Endothelial cell of umbilical vein (primary cell): ENCODE results near the gene CTXND1. TPM values are rescaled to one million over a fixed set of nuclear protein-coding genes. Genes with fewer than 3 reads are reported as not detected.

Experiments
- BruUV-seq: library from RNA; stranded (reverse); fragments of 400-500 nt; replicated peaks from 2 replicates; lab custom pipeline; 2021; lab: Mats Ljungman, UMichigan
- CTCF ChIA-PET: fragments of 300-600, 350-600 bp; sonication (Branson Sonifier 250); formaldehyde crosslinking; loops from one replicate; lab custom pipeline; 2021; ENCODE audit warnings: antibody characterized with exemption, inconsistent platforms; lab: Charles Lee
- POLR2A ChIA-PET: fragments of 300-600, 350-600 bp; sonication (Branson Sonifier 250); formaldehyde crosslinking; loops from one replicate; lab custom pipeline; 2021; ENCODE audit warnings: antibody characterized with exemption, inconsistent platforms; lab: Charles Lee
- DNase-seq: peaks from one replicate; pipeline ENCODE4 v3.0.0-alpha.2; 2011; ENCODE audit warnings: low read depth, low spot score
- FAIRE-seq: peaks from 2 replicates; lab custom pipeline; 2011; peaks lifted over from hg19 to GRCh38; lab: Jason Lieb, UNC
- H2AFZ ChIP-seq: 2 replicates; pipeline ENCODE4 v1.6.0; 2012; ENCODE audit warnings: low read depth, low read length, control low read depth, inconsistent platforms
- H3K27ac ChIP-seq: 2 replicates; pipeline ENCODE4 v1.5.1; 2011; ENCODE audit warnings: low read depth, mild to moderate bottlenecking, control low read depth, low read length, moderate library complexity; ENCODE audit not compliant: insufficient read depth
- H3K27me3 ChIP-seq, 2 experiments: 2 replicates each; pipeline versions ENCODE4 v1.6.0 to v1.6.1; 2011; ENCODE audit warnings: low read length in 2 of 2, mixed read lengths in 1 of 2; ENCODE audit not compliant: control insufficient read depth in 2 of 2, insufficient read depth in 2 of 2
- H3K36me3 ChIP-seq, 2 experiments: 2 replicates in 1 of 2; 3 replicates in 1 of 2; pipeline ENCODE4 v1.5.1; 2011; ENCODE audit warnings: low read length in 2 of 2, mild to moderate bottlenecking in 1 of 2, moderate library complexity in 1 of 2; ENCODE audit not compliant: control insufficient read depth in 2 of 2, insufficient read depth in 2 of 2; ENCODE audit errors: extremely low read depth in 1 of 2
- H3K4me1 ChIP-seq: 3 replicates; pipeline ENCODE4 v1.5.1; 2011; ENCODE audit warnings: mild to moderate bottlenecking, low read length; ENCODE audit not compliant: control insufficient read depth, insufficient read depth; ENCODE audit errors: extremely low read depth
- H3K4me2 ChIP-seq: 2 replicates; pipeline ENCODE4 v1.6.1; 2011; ENCODE audit warnings: low read length, control low read depth, mixed read lengths; ENCODE audit not compliant: insufficient read depth
- H3K4me3 ChIP-seq, 3 experiments: fragments of 200-600 bp in 1 of 3; sonication (generic), shearing (Covaris generic) in 1 of 3; replicated peaks in 1 of 3; 2 replicates each; pipeline ENCODE4 v1.5.1; 2011 to 2016; ENCODE audit warnings: control low read depth in 3 of 3, low read length in 3 of 3, mild to moderate bottlenecking in 2 of 3, inconsistent platforms in 1 of 3, low read depth in 1 of 3, moderate library complexity in 1 of 3; ENCODE audit not compliant: insufficient read depth in 1 of 3
- H3K79me2 ChIP-seq: 2 replicates; pipeline ENCODE4 v1.6.0; 2012; ENCODE audit warnings: low read length, inconsistent platforms; ENCODE audit not compliant: control insufficient read depth, insufficient read depth
- H3K9ac ChIP-seq: replicated peaks from 2 replicates; pipeline ENCODE3; 2011; ENCODE audit warnings: low read length, control low read depth; ENCODE audit not compliant: insufficient read depth; ENCODE audit errors: extremely low read depth
- H3K9me1 ChIP-seq: replicated peaks from 3 replicates; pipeline ENCODE4 v1.6.0; 2011; ENCODE audit warnings: mild to moderate bottlenecking, low read length; ENCODE audit not compliant: control insufficient read depth, insufficient read depth; ENCODE audit errors: extremely low read depth
- H3K9me3 ChIP-seq: replicated peaks from 2 replicates; pipeline ENCODE4 v1.5.1; 2012; ENCODE audit warnings: low read length, inconsistent platforms; ENCODE audit not compliant: control insufficient read depth, insufficient read depth
- H4K20me1 ChIP-seq: replicated peaks from 2 replicates; pipeline ENCODE3; 2011; ENCODE audit warnings: mild to moderate bottlenecking, low read length; ENCODE audit not compliant: control insufficient read depth, insufficient read depth; ENCODE audit errors: extremely low read depth
- CTCF ChIP-seq, 2 donors: IDR thresholded peaks; 1 replicate in 1 of 2; 2 replicates in 1 of 2; pipeline ENCODE4 v1.5.1; 2011; ENCODE audit warnings: low read length in 2 of 2, mild to moderate bottlenecking in 2 of 2, moderate library complexity in 2 of 2, control low read depth in 1 of 2, inconsistent platforms in 1 of 2, low read depth in 1 of 2; ENCODE audit not compliant: insufficient read depth in 1 of 2; ENCODE audit errors: extremely low read depth in 1 of 2
- EZH2 ChIP-seq: IDR thresholded peaks from 2 replicates; pipeline ENCODE4 v1.6.1; 2012; ENCODE audit warnings: borderline replicate concordance, low read depth, mild to moderate bottlenecking, moderate library complexity, low read length, inconsistent platforms; ENCODE audit not compliant: severe bottlenecking
- FOS ChIP-seq: IDR thresholded peaks from 2 replicates; pipeline ENCODE4 v1.6.1; 2011; ENCODE audit warnings: mild to moderate bottlenecking, low read length, moderate library complexity, borderline replicate concordance; ENCODE audit not compliant: insufficient read depth
- GATA2 ChIP-seq: IDR thresholded peaks from 2 replicates; pipeline ENCODE4 v1.7.0; 2011; ENCODE audit warnings: low read depth, mild to moderate bottlenecking, moderate library complexity, mixed read lengths, low read length; ENCODE audit not compliant: insufficient read length, insufficient read depth
- JUN ChIP-seq: IDR thresholded peaks from 2 replicates; pipeline ENCODE4 v1.6.1; 2011; ENCODE audit warnings: borderline replicate concordance, low read depth; ENCODE audit not compliant: insufficient read length, insufficient read depth
- MYC ChIP-seq: IDR thresholded peaks from one replicate; pipeline ENCODE4 v1.6.1; 2011; ENCODE audit warnings: mild to moderate bottlenecking, low read depth, low read length
- POLR2A ChIP-seq: IDR thresholded peaks from 2 replicates; pipeline ENCODE4 v1.6.1; 2012; ENCODE audit warnings: low read depth, mild to moderate bottlenecking, control low read depth, low read length
- POLR2AphosphoS5 ChIP-seq: IDR thresholded peaks from 2 replicates; pipeline ENCODE4 v1.6.1; 2012; ENCODE audit warnings: low read depth, mild to moderate bottlenecking, control low read depth, low read length, moderate library complexity; ENCODE audit not compliant: insufficient read depth
- dilution Hi-C: fragments of 300-500 bp; cut with MboI; formaldehyde crosslinking; loops from one replicate; pipeline ENCODE4 v1.15.0; 2019; ENCODE audit warnings: low sequenced_read_pairs; ENCODE audit not compliant: extremely low pct_ligation_motif_present
- intact Hi-C: fragments of 100-400 bp; cut with micrococcal nuclease; formaldehyde crosslinking; loops from one replicate; pipeline ENCODE4 v1.10.0; 2022
- polyA plus RNA-seq, 4 experiments: library from polyadenylated mRNA; depleted of rRNA in 3 of 4; stranded (reverse) in 3 of 4; unstranded in 1 of 4; fragments of >200 nt; gene quantifications; 2 replicates each; pipeline versions ENCODE4 v1.2.1 to v1.2.3, GENCODE V29; 2011 to 2012; ENCODE audit warnings: missing spikeins in 1 of 4
- total RNA-seq: library from RNA; stranded (reverse); gene quantifications from 2 replicates; pipeline ENCODE4 v1.2.3, GENCODE V29; 2021
- TF ChIP-seq, protein P1 (sequence below): IDR thresholded peaks from 2 replicates; pipeline ENCODE4 v1.6.1; 2011; ENCODE audit not compliant: insufficient read depth, insufficient read length

CTXND1 gene
- total and polyA plus RNA-seq, 2 donors (not counting 3 experiments of a cell fraction or from before 2014, with no cell fraction given) = not detected

DNA sequence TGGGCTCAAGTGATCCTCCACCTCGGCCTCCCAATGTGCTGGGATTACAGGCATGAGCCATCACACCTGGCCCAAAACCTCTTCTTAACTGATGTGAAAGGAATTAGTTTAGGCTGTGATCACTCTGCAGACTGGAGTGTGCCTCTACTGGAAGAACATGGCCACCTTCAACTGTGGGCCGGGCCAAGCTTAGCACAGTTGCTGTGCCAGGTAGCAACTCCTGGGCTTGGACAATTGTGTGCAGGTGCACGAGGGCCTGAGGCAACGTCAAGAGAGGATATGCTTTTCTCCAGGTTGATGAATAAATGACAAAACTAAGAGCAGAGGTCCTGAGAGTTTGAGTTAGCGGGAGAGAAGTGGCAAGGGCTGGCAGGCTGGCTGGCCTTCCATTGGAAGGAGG, 92.7 kb downstream of the CTXND1 start:
- Histone ChIP-seq H4K20me1 (no peaks in the 10 kb centered on the region), H2AFZ (no peak overlapping the region), H3K4me3 (no peak overlapping the region), H3K9ac (no peak overlapping the region), H3K4me1 (peaks cover 11% of the 10 kb centered on the region), H3K36me3 (peaks cover 0 to 2% of the 10 kb centered on the region in 2 experiments), H3K79me2 (no peaks in the 10 kb centered on the region), H3K9me1 (no peaks in the 10 kb centered on the region), H3K27ac (no peak overlapping the region), H3K9me3 (no peaks in the 10 kb centered on the region), H3K27me3 (no peaks in the 10 kb centered on the region), H3K4me2 (no peak overlapping the region)
- POLR2A ChIA-PET = no interaction called here
- FAIRE-seq (no peak), DNase-seq (no peak)
- intact Hi-C loops (no loop called here), dilution Hi-C loops (no loop called here)
- CTCF ChIA-PET = interaction anchor here (2.6 to 4.2 kb wide), 2 partner anchors 14 kb away, joined by 15 to 31 read pairs; no protein-coding TSS in a partner anchor
- TF ChIP-seq, protein P1, sequence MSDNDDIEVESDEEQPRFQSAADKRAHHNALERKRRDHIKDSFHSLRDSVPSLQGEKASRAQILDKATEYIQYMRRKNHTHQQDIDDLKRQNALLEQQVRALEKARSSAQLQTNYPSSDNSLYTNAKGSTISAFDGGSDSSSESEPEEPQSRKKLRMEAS = no peak
- TF ChIP-seq POLR2A (no peak), POLR2AphosphoS5 (no peak), MYC (no peak), CTCF (IDR thresholded peaks at IDR 0.05; ENCODE audit: extremely low read depth in 1 of 2, insufficient read depth in 1 of 2, low read depth in 1 of 2, low read length in 2 of 2) (no peak), EZH2 (no peak), JUN (no peak), FOS (no peak), GATA2 (no peak)
- no TSS peak for BruUV-seq
